Left kidney (tissue), 8 donors: ENCODE data around the gene TUBGCP4. TPM values are rescaled to one million over a fixed set of nuclear protein-coding genes. Genes with fewer than 3 reads are reported as not detected.

Experiments used
- DNase-seq: peaks from one replicate; pipeline ENCODE4 v3.0.0-alpha.2; 2013
- long read RNA-seq, 8 donors: transcript quantifications; one replicate each; lab custom pipeline, GENCODE V29; 2026
- polyA plus RNA-seq: library from polyadenylated mRNA; unstranded; fragments of 120-200 nt; gene quantifications from one replicate; pipeline ENCODE4 v1.2.1, GENCODE V29; 2013; ENCODE audit not compliant: insufficient read length

TUBGCP4 gene, protein sequence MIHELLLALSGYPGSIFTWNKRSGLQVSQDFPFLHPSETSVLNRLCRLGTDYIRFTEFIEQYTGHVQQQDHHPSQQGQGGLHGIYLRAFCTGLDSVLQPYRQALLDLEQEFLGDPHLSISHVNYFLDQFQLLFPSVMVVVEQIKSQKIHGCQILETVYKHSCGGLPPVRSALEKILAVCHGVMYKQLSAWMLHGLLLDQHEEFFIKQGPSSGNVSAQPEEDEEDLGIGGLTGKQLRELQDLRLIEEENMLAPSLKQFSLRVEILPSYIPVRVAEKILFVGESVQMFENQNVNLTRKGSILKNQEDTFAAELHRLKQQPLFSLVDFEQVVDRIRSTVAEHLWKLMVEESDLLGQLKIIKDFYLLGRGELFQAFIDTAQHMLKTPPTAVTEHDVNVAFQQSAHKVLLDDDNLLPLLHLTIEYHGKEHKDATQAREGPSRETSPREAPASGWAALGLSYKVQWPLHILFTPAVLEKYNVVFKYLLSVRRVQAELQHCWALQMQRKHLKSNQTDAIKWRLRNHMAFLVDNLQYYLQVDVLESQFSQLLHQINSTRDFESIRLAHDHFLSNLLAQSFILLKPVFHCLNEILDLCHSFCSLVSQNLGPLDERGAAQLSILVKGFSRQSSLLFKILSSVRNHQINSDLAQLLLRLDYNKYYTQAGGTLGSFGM
- 29.7 TPM for polyA plus RNA-seq
- long read RNA-seq, donor 1, partial matches to known transcripts: 52 of 52 reads
- long read RNA-seq, donor 1, other reads (novel, unspliced or antisense): 0 of 52 reads
- long read RNA-seq, donor 2, full-length matches to known transcripts: 3 of 87 reads
- long read RNA-seq, donor 2, partial matches to known transcripts: 84 of 87 reads
- long read RNA-seq, donor 2, other reads (novel, unspliced or antisense): 0 of 87 reads
- long read RNA-seq, donor 3, partial matches to known transcripts: 46 of 46 reads
- long read RNA-seq, donor 3, other reads (novel, unspliced or antisense): 0 of 46 reads
- long read RNA-seq, donor 4: 0 reads
- long read RNA-seq, donor 5, full-length matches to known transcripts: 1 of 55 reads
- long read RNA-seq, donor 5, partial matches to known transcripts: 54 of 55 reads
- long read RNA-seq, donor 5, other reads (novel, unspliced or antisense): 0 of 55 reads
- long read RNA-seq, donor 6, full-length matches to known transcripts: 3 of 3 reads
- long read RNA-seq, donor 6, partial matches to known transcripts: 0 of 3 reads
- long read RNA-seq, donor 6, other reads (novel, unspliced or antisense): 0 of 3 reads
- long read RNA-seq, donor 7, full-length matches to known transcripts: 6 of 73 reads
- long read RNA-seq, donor 7, partial matches to known transcripts: 67 of 73 reads
- long read RNA-seq, donor 7, other reads (novel, unspliced or antisense): 0 of 73 reads
- long read RNA-seq, donor 8, full-length matches to known transcripts: 2 of 2 reads
- long read RNA-seq, donor 8, partial matches to known transcripts: 0 of 2 reads
- long read RNA-seq, donor 8, other reads (novel, unspliced or antisense): 0 of 2 reads

DNA sequence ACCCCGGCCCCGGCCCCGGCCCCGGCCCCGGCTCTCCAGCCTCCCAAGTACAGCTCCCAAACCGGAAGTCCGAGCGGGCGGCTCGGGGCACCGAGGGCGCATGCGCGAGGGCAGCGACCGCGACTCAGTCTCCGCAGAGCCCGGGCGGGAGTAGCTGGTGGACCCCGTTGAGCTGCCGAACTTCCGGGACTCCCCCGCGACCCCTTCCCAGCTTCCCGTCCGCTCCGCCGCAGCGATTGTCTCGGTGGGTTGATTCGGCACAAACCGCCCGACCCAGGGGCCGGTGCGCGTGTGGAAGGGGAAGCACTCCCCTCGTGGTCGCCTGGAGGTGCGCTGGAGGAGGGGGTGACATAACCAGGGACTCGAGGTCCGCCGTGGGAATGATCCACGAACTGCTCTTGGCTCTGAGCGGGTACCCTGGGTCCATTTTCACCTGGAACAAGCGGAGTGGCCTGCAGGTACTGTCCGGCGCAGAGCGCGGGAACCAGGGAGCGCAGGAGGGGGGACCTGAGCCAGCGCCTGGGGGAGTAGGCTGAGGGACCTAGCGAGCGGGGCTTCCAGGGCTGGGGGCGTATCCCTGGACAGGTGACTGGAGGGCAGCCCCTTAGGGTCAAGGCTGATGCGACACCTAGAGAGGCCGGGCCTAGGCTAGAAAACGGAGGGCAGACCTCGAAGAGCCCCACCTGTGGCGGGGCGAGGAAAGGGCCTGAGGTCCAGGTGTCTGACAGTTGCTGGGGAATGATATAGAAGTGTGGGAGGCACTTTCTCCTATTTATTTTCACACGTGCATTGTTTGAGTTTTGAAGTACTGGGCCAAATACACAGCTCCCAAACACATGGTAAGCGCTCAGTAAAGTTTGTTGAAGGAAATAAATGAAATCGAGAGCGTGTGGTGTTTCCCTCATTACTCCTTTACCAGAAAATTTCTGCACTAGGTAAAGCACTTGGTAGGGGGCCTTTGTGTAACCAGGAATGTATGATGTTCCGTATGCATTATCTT lies at the start of gene TUBGCP4, which contains the start of gene ZSCAN29:
TUBGCP4 (plus strand) TSS at position 127 of the 1,000 bp plus-strand sequence; CDS start at position 381, 254 bp downstream.
ZSCAN29 (minus strand) TSS at position 69 of the 1,000 bp plus-strand sequence. CDS start 1,130 bp downstream, outside the sequence.
- peak; percentile 85 for DNase-seq

GRCh38 chr15:43325039-43325684 lies 45.7 kb upstream of the TUBGCP4 start:
- DNase-seq: no peak

DNA sequence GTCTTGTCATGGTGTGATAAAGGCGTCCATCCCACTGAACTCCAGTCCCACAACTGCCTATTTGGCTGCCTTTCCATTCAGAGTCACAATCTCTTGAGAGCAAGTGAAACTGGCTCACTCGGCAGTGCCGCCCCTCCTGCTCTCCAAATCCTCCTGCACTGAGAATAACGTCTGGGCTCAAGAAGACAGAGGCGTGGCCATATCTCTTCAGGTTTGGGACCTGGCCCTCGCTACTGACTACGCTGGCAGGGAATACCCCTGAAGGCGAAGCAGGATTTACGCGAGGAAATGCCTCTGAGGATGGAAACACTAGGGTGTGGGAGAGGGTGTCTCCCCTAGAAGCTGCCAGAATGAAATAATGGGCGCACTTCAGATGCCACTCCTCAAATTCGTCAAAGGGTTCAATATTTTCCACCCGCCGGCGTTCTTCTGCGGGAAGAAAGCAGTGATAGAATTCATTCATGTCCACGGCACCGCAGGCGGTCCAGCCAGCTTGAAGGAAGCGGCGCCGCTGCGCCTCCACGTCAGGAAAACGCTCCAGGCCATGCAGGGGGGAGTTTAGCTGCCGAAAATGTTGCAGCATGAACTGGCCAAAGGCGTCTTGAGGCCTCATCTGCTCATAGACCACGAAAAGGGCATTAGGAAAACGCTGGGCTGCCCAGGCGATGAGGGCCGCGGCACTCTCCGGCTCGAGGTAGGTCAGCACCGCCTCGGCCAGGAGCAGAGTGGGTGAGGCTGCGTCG lies 41.5 kb upstream of the TUBGCP4 start:
- peak; percentile 21 for DNase-seq

DNA sequence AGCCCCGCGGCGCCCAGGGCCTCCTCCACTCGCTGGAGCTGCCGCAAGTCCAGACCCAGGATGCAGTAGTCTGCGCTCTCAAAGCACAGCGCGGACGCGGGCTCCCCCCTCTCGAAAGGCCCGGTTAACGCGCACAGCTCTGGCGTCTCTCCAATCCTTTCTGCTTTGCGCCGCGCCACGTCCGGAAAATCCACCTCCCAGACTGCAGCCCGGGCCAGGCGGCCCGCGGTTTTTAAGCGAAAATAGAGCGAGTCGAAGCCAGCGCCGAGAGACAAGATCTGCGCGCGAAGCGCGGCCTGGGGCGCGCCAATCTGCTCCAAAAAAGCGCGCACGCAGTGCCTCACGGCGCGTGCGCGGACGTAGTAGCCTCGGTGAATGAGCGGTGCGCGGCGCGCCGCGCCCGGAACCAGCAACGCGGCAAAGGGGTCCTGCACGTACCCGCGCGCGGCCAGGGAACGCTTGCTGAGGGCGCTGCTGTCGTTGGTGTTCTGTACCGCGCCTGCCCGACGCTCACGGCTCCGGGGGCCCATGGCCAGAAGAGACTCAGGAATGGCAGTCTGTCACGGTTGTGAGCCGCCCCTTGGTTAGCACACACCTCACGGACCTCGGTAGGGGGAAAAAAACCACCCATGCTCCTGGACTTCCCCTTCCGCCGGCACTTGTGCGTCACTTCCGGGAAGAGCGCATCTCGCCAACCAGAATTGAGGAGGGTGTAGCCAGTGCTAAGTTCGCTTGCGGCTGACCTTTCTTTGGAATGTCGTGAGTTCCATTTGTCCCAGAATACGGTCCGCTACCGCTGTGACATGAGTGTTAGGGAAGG lies 40.7 kb upstream of the TUBGCP4 start, which contains the start of gene LCMT2:
LCMT2 (minus strand) TSS at position 614 of the 820 bp plus-strand sequence; CDS start at position 530, 84 bp downstream.
- DNase-seq: peak; percentile 96

DNA sequence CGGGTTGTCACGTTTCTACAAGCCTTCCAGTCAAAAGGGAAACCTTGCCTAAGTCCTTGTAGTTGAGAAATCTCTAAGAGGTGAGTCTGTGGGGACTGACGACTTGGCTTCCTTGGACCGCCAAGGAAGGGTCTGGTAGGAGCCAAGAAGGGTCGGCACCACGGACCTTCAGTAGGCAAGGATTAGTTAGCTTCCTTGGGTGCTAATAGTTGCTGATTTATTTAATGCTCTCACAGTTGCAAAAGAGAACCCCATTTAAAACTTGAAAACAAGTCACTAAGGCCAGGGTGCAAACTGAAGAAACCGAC lies 40.2 kb upstream of the TUBGCP4 start:
- no peak for DNase-seq

GRCh38 chr15:43346305-43346704 lies 24.6 kb upstream of the TUBGCP4 start:
- DNase-seq: no peak

- DNase-seq: no peak
These were observed 23.8 kb upstream of the TUBGCP4 start for GRCh38 chr15:43347114-43347513.

DNA sequence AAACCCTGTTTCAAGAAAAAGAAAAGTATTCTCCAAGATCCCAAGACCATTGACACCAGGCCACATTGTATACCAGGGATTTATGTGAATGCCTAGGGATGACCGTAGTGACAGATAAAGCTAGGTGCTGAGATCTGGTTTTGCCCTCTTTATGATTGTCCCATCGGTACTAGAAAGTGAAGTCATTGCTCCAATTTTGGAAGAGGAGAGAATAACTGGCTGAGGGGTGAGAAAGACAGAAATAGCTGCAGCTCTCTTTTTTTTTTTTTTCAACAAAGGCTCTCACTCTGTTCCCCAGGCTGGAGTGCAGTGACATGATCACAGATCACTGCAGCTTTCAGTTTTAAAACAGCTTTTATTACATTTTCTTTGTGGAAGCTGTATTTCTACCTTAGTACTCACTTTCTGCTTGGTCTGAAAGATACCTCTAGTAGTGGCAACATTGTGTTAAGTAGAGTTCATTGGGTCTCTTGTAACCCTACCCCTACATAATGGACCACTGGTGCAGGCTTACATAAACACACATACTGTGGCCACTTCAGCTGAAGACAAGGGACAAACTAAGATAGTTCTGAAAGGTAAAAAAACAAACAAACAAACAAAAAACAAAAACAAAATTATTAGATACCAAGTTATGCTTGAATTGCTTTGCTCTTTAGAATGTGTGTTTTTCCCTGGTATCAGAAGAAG lies 18.1 kb upstream of the TUBGCP4 start:
- no peak for DNase-seq

DNA sequence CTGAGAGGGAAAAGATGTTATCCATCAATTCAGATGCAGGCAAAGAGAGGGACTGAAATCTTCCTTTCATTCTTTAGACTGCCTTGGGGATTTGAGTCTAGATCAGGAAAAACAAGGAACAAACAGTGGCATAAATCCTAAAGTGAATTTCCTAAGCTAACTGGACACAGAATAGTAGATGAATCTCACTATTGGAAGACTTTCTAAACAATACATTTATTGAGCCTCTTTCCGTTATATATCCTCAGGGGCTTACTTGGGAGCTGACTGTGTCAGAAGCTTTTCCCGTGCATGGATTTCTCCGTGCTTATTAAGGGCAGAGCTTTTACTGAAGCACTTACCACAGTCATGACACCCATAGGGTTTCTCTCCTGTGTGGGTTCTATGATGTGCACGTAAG lies 10.1 kb upstream of the TUBGCP4 start:
- no peak for DNase-seq

- no peak for DNase-seq
These were observed 9.5 kb upstream of the TUBGCP4 start for GRCh38 chr15:43361313-43361903.

GRCh38 chr15:43370310-43370974 lies 459 bp upstream of the TUBGCP4 start:
- DNase-seq: peak; percentile 50

DNA sequence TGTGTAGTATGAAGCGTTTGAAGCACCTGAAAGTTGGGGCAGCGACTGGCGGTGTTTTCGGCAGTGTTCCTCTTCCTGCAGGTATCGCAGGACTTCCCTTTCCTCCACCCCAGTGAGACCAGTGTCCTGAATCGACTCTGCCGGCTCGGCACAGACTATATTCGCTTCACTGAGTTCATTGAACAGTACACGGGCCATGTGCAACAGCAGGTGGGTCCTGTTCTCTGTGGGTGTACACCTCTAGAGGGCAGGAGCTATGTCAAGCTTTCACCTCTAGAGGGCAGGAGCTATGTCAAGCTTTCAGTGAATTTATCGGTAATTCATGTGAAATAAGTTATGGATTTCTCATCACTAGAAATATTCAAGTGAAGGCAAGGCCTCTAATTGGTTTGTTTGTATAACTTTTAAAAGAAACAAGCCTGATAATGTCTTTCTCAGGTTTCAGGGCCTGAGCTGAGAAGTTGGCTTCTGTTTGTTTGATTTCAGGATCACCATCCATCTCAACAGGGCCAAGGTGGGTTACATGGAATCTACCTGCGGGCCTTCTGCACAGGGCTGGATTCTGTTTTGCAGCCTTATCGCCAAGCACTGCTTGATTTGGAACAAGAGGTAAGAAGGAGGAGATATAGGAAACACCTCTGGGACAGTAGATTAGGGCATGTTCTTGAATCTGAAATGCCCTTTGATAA lies 5.3 kb downstream of the TUBGCP4 start:
- DNase-seq: no peak

DNA sequence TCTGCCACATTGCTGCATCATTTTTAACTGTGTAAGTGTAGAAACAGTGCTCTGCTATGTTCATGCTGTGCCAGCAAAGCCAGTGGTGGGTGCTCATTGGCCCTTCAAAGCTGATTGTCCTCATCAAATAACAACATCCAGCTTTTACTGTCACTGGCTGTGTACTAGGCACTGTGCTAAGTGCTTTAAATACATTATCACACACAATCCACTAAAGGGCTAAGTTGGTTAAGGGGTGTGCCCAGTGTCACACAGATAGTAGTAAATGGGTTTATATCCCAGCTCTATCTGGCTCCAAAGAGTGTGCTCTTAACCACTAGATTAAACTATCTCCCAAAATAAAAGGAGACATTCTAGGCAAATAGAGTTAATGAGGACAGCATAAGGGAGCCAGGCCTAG lies 7.7 kb downstream of the TUBGCP4 start:
- no peak for DNase-seq

GRCh38 chr15:43382310-43382709 lies 11.4 kb downstream of the TUBGCP4 start:
- DNase-seq: no peak

DNA sequence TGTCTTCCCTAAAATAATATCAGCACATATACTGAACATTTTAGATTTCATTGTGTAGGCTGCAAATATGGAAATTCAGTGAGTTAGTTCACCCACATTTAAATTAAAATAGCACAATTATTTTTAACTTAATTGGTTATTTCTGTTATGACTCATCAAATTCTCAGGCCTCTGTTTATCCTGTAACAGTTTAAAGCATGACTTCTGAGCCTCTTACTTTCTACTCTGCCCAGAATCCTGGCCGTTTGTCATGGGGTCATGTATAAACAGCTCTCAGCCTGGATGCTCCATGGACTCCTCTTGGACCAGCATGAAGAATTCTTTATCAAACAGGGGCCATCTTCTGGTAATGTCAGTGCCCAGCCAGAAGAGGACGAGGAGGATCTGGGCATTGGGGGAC lies 12.2 kb downstream of the TUBGCP4 start:
- no peak for DNase-seq

DNA sequence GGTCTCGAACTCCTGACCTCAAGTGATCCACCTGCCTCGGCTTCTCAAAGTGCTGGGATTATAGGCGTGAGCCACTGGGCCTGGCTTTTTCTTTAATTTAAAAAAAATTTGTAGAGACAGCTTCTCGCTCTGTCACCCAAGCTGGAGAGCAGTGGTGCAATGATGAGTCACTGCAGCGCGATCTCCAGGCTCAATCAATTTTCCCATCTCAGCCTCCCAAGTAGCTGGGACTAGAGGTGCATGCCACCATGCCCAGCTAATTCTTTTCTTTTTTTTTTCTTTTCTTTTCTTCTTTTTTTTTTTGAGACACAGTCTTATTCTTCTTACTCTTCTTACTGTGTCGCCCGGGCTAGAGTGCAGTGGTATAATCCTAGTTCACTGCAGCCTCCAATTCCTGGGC lies 19.8 kb downstream of the TUBGCP4 start:
- no peak for DNase-seq
